Uterus (tissue), 2 donors: Measurements from ENCODE around the gene TBX21.

Source experiments
- CTCF ChIP-seq, 4 experiments: fragments of 200-600 bp in 2 of 4; fragments of 450-650 bp in 2 of 4; sonication (generic) in 2 of 4; IDR thresholded peaks; one replicate each; pipeline ENCODE4 v1.5.1; 2016 to 2019; ENCODE audit warnings: antibody characterized with exemption in 4 of 4, mild to moderate bottlenecking in 2 of 4, moderate library complexity in 1 of 4
- POLR2A ChIP-seq, 2 donors: fragments of 450-650 bp; IDR thresholded peaks; one replicate each; pipeline ENCODE4 v1.6.1; 2016; ENCODE audit warnings: antibody characterized with exemption in 2 of 2, mild to moderate bottlenecking in 1 of 2, moderate library complexity in 1 of 2

- TF ChIP-seq CTCF (IDR thresholded peaks at IDR 0.05) (no peak), POLR2A (IDR thresholded peaks at IDR 0.05) (no peak)
Observed at GRCh38 chr17:47717261-47717697, 15.8 kb upstream of the TBX21 start.
